ENCODE results near the gene CD19. TPM values are rescaled to one million over a fixed set of nuclear protein-coding genes. Genes with fewer than 3 reads are reported as not detected.

Gene CD19
- total RNA-seq, 4 donors from 2014 or later = 0.59 to 1.3 TPM; not detected in 2

DNA sequence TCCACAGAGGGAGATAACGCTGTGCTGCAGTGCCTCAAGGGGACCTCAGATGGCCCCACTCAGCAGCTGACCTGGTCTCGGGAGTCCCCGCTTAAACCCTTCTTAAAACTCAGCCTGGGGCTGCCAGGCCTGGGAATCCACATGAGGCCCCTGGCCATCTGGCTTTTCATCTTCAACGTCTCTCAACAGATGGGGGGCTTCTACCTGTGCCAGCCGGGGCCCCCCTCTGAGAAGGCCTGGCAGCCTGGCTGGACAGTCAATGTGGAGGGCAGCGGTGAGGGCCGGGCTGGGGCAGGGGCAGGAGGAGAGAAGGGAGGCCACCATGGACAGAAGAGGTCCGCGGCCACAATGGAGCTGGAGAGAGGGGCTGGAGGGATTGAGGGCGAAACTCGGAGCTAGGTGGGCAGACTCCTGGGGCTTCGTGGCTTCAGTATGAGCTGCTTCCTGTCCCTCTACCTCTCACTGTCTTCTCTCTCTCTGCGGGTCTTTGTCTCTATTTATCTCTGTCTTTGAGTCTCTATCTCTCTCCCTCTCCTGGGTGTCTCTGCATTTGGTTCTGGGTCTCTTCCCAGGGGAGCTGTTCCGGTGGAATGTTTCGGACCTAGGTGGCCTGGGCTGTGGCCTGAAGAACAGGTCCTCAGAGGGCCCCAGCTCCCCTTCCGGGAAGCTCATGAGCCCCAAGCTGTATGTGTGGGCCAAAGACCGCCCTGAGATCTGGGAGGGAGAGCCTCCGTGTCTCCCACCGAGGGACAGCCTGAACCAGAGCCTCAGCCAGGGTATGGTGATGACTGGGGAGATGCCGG, 769 bp downstream of the CD19 start:
- H3K4me3 ChIP-seq = peak overlapping the region in 1 of 4 donors; percentile 21
- no peaks in the 10 kb centered on the region for H3K36me3 ChIP-seq
- no peak for DNase-seq (ENCODE audit: low spot score in 2 of 2)
- no peaks in the 10 kb centered on the region for H3K9me3 ChIP-seq
- TF ChIP-seq POLR2A (IDR thresholded peaks at IDR 0.05) (no peak), EP300 (IDR thresholded peaks at IDR 0.05) (no peak)
- TF ChIP-seq, protein P1, sequence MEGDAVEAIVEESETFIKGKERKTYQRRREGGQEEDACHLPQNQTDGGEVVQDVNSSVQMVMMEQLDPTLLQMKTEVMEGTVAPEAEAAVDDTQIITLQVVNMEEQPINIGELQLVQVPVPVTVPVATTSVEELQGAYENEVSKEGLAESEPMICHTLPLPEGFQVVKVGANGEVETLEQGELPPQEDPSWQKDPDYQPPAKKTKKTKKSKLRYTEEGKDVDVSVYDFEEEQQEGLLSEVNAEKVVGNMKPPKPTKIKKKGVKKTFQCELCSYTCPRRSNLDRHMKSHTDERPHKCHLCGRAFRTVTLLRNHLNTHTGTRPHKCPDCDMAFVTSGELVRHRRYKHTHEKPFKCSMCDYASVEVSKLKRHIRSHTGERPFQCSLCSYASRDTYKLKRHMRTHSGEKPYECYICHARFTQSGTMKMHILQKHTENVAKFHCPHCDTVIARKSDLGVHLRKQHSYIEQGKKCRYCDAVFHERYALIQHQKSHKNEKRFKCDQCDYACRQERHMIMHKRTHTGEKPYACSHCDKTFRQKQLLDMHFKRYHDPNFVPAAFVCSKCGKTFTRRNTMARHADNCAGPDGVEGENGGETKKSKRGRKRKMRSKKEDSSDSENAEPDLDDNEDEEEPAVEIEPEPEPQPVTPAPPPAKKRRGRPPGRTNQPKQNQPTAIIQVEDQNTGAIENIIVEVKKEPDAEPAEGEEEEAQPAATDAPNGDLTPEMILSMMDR (IDR thresholded peaks at IDR 0.05) = no peak
- H3K27me3 ChIP-seq = no peaks in the 10 kb centered on the region
- WGBS, 2 donors = 86 to 90% methylated on average over 19 to 20 of the region's 20 CpGs
- H3K27ac ChIP-seq = peak overlapping the region in 1 of 4 donors; percentile 34
- peaks cover 0 to 14% (median 0%) of the 10 kb centered on the region in 4 donors for H3K4me1 ChIP-seq

DNA sequence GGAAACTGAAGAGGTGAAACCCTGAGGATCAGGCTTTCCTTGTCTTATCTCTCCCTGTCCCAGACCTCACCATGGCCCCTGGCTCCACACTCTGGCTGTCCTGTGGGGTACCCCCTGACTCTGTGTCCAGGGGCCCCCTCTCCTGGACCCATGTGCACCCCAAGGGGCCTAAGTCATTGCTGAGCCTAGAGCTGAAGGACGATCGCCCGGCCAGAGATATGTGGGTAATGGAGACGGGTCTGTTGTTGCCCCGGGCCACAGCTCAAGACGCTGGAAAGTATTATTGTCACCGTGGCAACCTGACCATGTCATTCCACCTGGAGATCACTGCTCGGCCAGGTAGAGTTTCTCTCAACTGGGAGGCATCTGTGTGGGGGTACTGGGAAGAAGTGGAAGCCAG, 1.4 kb downstream of the CD19 start:
- DNase-seq (ENCODE audit: low spot score in 2 of 2) = no peak
- 78 to 79% methylated on average over 8 of the region's 8 CpGs for WGBS, 2 donors
- no peak for TF ChIP-seq POLR2A (IDR thresholded peaks at IDR 0.05)
- TF ChIP-seq, protein P1 (IDR thresholded peaks at IDR 0.05) = no peak
- TF ChIP-seq EP300 (IDR thresholded peaks at IDR 0.05) = no peak
- H3K4me3 ChIP-seq = peak overlapping the region in 1 of 4 donors; percentile 21
- H3K27ac ChIP-seq = peak overlapping the region in 1 of 4 donors; percentile 34
- peaks cover 0 to 14% (median 0%) of the 10 kb centered on the region in 4 donors for H3K4me1 ChIP-seq
- no peaks in the 10 kb centered on the region for H3K36me3 ChIP-seq
- H3K27me3 ChIP-seq = no peaks in the 10 kb centered on the region
- no peaks in the 10 kb centered on the region for H3K9me3 ChIP-seq

DNA sequence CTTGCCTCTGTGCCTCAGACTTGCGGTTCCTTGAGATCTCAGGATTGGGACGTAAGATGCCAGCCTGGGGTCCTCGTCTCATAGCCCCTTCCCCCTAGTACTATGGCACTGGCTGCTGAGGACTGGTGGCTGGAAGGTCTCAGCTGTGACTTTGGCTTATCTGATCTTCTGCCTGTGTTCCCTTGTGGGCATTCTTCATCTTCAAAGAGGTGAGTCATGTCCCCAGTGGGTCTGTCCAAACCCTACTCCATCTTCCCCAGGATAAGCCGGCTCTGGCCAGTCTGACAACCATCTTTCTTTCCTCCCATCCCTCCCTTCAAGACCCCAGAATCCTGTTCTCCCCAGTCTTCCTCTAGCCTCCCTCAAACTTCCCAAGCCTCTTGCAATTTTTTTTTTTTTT, 3.6 kb downstream of the CD19 start:
- Histone ChIP-seq H3K27ac (no peak overlapping the region), H3K36me3 (no peaks in the 10 kb centered on the region), H3K9me3 (no peaks in the 10 kb centered on the region), H3K27me3 (no peaks in the 10 kb centered on the region), H3K4me3 (no peak overlapping the region), H3K4me1 (peaks cover 0 to 14% (median 0%) of the 10 kb centered on the region in 4 donors)
- 89 to 90% methylated on average over 4 of the region's 4 CpGs for WGBS, 2 donors
- no peak for DNase-seq (ENCODE audit: low spot score in 2 of 2)
- TF ChIP-seq, protein P1 (IDR thresholded peaks at IDR 0.05) = no peak
- TF ChIP-seq EP300 (IDR thresholded peaks at IDR 0.05) = no peak
- no peak for TF ChIP-seq POLR2A (IDR thresholded peaks at IDR 0.05)

DNA sequence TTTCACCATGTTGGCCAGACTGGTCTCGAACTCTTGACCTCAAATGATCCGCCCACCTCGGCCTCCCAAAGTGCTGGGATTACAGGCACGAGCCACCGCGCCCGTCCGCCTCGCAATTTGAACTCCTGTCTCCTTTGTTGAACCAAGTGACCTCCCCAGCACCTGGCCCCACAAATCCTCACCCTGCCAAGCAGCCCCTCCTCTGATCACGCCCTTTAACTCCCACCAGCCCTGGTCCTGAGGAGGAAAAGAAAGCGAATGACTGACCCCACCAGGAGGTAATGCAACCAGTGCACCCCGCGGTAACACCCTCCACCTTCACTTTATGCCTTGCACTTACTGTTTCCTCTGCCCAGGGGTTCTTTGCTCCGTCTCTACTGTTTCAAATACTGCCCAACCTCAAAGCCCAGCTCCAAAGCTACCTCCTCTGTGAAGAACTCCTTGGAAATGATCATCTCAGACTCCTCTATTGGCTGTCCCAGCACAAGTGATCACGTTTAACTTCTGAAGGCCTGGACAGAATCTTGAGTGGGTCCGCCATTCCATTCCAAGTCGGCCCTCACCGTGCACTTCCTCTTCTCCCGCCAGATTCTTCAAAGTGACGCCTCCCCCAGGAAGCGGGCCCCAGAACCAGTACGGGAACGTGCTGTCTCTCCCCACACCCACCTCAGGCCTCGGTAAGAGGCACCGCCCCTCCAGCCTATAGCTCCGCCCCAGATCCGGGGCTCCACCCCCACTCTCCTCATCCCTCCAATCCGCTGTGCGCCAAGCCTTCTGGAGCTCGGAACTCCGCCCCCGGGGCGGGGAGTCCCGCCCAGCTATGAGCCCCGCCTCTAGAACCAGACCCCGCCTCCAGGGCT, 4.4 kb downstream of the CD19 start:
- H3K4me1 ChIP-seq = peaks cover 0 to 14% (median 0%) of the 10 kb centered on the region in 4 donors
- TF ChIP-seq, protein P1 (IDR thresholded peaks at IDR 0.05) = no peak
- TF ChIP-seq POLR2A (IDR thresholded peaks at IDR 0.05) (no peak), EP300 (IDR thresholded peaks at IDR 0.05) (no peak)
- no peak overlapping the region for H3K27ac ChIP-seq
- no peaks in the 10 kb centered on the region for H3K36me3 ChIP-seq
- no peaks in the 10 kb centered on the region for H3K9me3 ChIP-seq
- WGBS, 2 donors = 29 to 37% methylated on average over 29 to 34 of the region's 36 CpGs
- peak; percentile 57 to 73 for DNase-seq (ENCODE audit: low spot score in 2 of 2)
- peak overlapping the region in 1 of 4 donors; percentile 33 for H3K4me3 ChIP-seq
- no peaks in the 10 kb centered on the region for H3K27me3 ChIP-seq
